ENCODE measurements around the gene PAF1.
A peak's percentile ranks its signal among the peaks of the same experiment; 100 is the strongest.

Gene PAF1

GRCh38 chr19:39405261-39405957, 14.5 kb upstream of the PAF1 start:
- DNase-seq, result no peak

GRCh38 chr19:39403331-39404312, 12.7 kb upstream of the PAF1 start:
- peak; percentile 99 for DNase-seq

GRCh38 chr19:39402346-39403300, 11.7 kb upstream of the PAF1 start:
- DNase-seq, result peak; percentile 81

GRCh38 chr19:39401549-39402345, 10.8 kb upstream of the PAF1 start:
- peak; percentile 56 for DNase-seq

GRCh38 chr19:39401070-39401548, 10.2 kb upstream of the PAF1 start:
- no peak for DNase-seq

GRCh38 chr19:39400061-39400460, 9.2 kb upstream of the PAF1 start:
- DNase-seq, result no peak

GRCh38 chr19:39399668-39400050, 8.8 kb upstream of the PAF1 start:
- DNase-seq, result no peak

- no peak for DNase-seq
These were observed 7.5 kb upstream of the PAF1 start for GRCh38 chr19:39398297-39398864.

- peak; percentile 83 for DNase-seq
These were observed 6.7 kb upstream of the PAF1 start for GRCh38 chr19:39397360-39398296.

GRCh38 chr19:39390451-39390750, 505 bp downstream of the PAF1 start:
- no peak for DNase-seq

GRCh38 chr19:39389631-39390414, 1.1 kb downstream of the PAF1 start:
- no peak for DNase-seq

GRCh38 chr19:39388657-39389056, 2.2 kb downstream of the PAF1 start:
- DNase-seq, result no peak

- no peak for DNase-seq
These were observed 4.3 kb downstream of the PAF1 start for GRCh38 chr19:39386557-39386956.

- no peak for DNase-seq
These were observed 5.1 kb downstream of the PAF1 start for GRCh38 chr19:39385629-39386411.

- no peak for DNase-seq
These were observed 5.9 kb downstream of the PAF1 start for GRCh38 chr19:39384839-39385568.

GRCh38 chr19:39382991-39383828, 7.7 kb downstream of the PAF1 start:
- DNase-seq, result no peak

Measured in activated gamma-delta T cell (primary cell).